PC-9 (cell line): ENCODE measurements around the gene RBM17. TPM values are rescaled to one million over a fixed set of nuclear protein-coding genes. Genes with fewer than 3 reads are reported as not detected.
"Not testable (repeated sequence)": the region's sequence is repeated elsewhere in the genome, so short reads cannot be mapped to it uniquely, and the experiment has no call there.

Experiments used
- BruUV-seq: library from RNA; stranded (reverse); fragments of 400-500 nt; replicated peaks from 2 replicates; lab custom pipeline; 2021; lab: Mats Ljungman, UMichigan
- CTCF ChIA-PET: fragments of 300-600 bp; sonication (Branson Sonifier 250); formaldehyde crosslinking; loops from one replicate; lab custom pipeline; 2022; ENCODE audit warnings: antibody characterized with exemption; lab: Charles Lee
- POLR2A ChIA-PET: fragments of 300-600 bp; sonication (Branson Sonifier 250); formaldehyde crosslinking; loops from one replicate; lab custom pipeline; 2022; ENCODE audit warnings: antibody characterized with exemption; ENCODE audit not compliant: unreplicated experiment; lab: Charles Lee
- DNase-seq, 2 experiments: peaks; one replicate each; pipeline versions ENCODE4 v3.0.0 to v3.0.0-alpha.2; 2015 to 2022; ENCODE audit warnings: mixed read lengths in 1 of 2
- H2AFZ ChIP-seq: fragments of 200-600 bp; sonication (generic); 2 replicates; pipeline ENCODE4 v1.8.1; 2017; ENCODE audit warnings: antibody characterized with exemption
- H3F3A ChIP-seq: fragments of 200-600 bp; sonication (generic); 2 replicates; pipeline ENCODE4 v1.8.1; 2017; ENCODE audit warnings: antibody characterized with exemption, mild to moderate bottlenecking, low read depth; ENCODE audit not compliant: insufficient read depth
- H3K27ac ChIP-seq: fragments of 200-600 bp; sonication (generic); 2 replicates; pipeline ENCODE4 v1.6.1; 2016; ENCODE audit warnings: mixed run types
- H3K27me3 ChIP-seq: fragments of 200-600 bp; sonication (generic); 2 replicates; pipeline ENCODE4 v1.6.1; 2016; ENCODE audit warnings: low read depth, mixed run types; ENCODE audit not compliant: insufficient read depth
- H3K36me3 ChIP-seq: fragments of 200-600 bp; sonication (generic); 2 replicates; pipeline ENCODE4 v1.6.1; 2016; ENCODE audit warnings: low read depth, mixed run types
- H3K4me1 ChIP-seq: fragments of 200-600 bp; sonication (generic); replicated peaks from 2 replicates; pipeline ENCODE4 v1.6.1; 2016; ENCODE audit warnings: mixed run types; ENCODE audit not compliant: insufficient read depth
- H3K4me2 ChIP-seq: fragments of 200-600 bp; sonication (generic); 2 replicates; pipeline ENCODE4 v1.6.1; 2017; ENCODE audit warnings: mixed run types
- H3K4me3 ChIP-seq: fragments of 200-600 bp; sonication (generic); 2 replicates; pipeline ENCODE4 v1.6.1; 2016; ENCODE audit warnings: mixed run types
- H3K79me2 ChIP-seq: fragments of 200-600 bp; sonication (generic); 2 replicates; pipeline ENCODE4 v1.6.1; 2017; ENCODE audit warnings: low read depth, mixed run types
- H3K9me2 ChIP-seq: fragments of 200-600 bp; sonication (generic); 2 replicates; pipeline ENCODE4 v1.8.1; 2017; ENCODE audit warnings: mild to moderate bottlenecking; ENCODE audit not compliant: insufficient read depth
- H3K9me3 ChIP-seq: fragments of 200-600 bp; sonication (generic); 2 replicates; pipeline ENCODE4 v1.8.1; 2016; ENCODE audit warnings: low read depth; ENCODE audit not compliant: insufficient read depth
- H4K20me1 ChIP-seq: fragments of 200-600 bp; sonication (generic); 2 replicates; pipeline ENCODE4 v1.8.1; 2017; ENCODE audit not compliant: insufficient read depth
- CTCF ChIP-seq: fragments of 200-600 bp; sonication (generic); conservative IDR thresholded peaks from 2 replicates; pipeline ENCODE4 v1.6.1; 2017; ENCODE audit warnings: mixed run types, antibody characterized with exemption, mild to moderate bottlenecking, moderate library complexity
- EZH2 ChIP-seq: fragments of 200-600 bp; sonication (generic); IDR thresholded peaks from 2 replicates; pipeline ENCODE4 v1.8.0; 2017; ENCODE audit warnings: antibody characterized with exemption, low read depth
- intact Hi-C: fragments of 100-400 bp; cut with micrococcal nuclease; formaldehyde crosslinking; loops from one replicate; pipeline ENCODE4 v1.10.0; 2022; ENCODE audit not compliant: unreplicated experiment
- total RNA-seq: library from RNA; stranded (reverse); gene quantifications from 2 replicates; pipeline ENCODE4 v1.2.3, GENCODE V29; 2021

RBM17 gene
- total RNA-seq, 1 experiment from 2014 or later, result 131 TPM

- H3K36me3 ChIP-seq, result 0 out of 2 replicates have a peak, but pooled peaks cover 6% of the 10 kb centered on the region
- H3K9me2 ChIP-seq, result no peaks in the 10 kb centered on the region
- intact Hi-C loops, result no loop called here
- peaks cover 11% of the 10 kb centered on the region; the same call in 1 of the 2 replicates for H4K20me1 ChIP-seq
- H3K4me1 ChIP-seq, result no peaks in the 10 kb centered on the region
- TF ChIP-seq EZH2 (no peak), CTCF (no peak)
- no peak overlapping the region for H3K4me2 ChIP-seq
- H2AFZ ChIP-seq, result no peak overlapping the region
- POLR2A ChIA-PET, result no interaction called here
- CTCF ChIA-PET, result no interaction called here
- no peaks in the 10 kb centered on the region for H3K9me3 ChIP-seq
- H3K79me2 ChIP-seq, result peaks cover 10% of the 10 kb centered on the region
- H3K27me3 ChIP-seq, result no peaks in the 10 kb centered on the region
- no peak overlapping the region for H3K4me3 ChIP-seq
- BruUV-seq, result no TSS peak
- no peaks in the 10 kb centered on the region for H3F3A ChIP-seq
- no peak overlapping the region for H3K27ac ChIP-seq
- DNase-seq, result no peak
Measured at GRCh38 chr10:6102128-6102527, 13.3 kb downstream of the RBM17 start.

- no peaks in the 10 kb centered on the region for H3K9me2 ChIP-seq
- TF ChIP-seq CTCF, result no peak
- TF ChIP-seq EZH2, result no peak
- H3K36me3 ChIP-seq, result 0 out of 2 replicates have a peak, but pooled peaks cover 6% of the 10 kb centered on the region
- DNase-seq, result no peak
- no peaks in the 10 kb centered on the region for H3K27me3 ChIP-seq
- no peaks in the 10 kb centered on the region for H3K9me3 ChIP-seq
- BruUV-seq, result no TSS peak
- H3K27ac ChIP-seq, result no peak overlapping the region
- no peak overlapping the region for H2AFZ ChIP-seq
- intact Hi-C loops, result no loop called here
- H4K20me1 ChIP-seq, result peaks cover 6% of the 10 kb centered on the region; the same call in 1 of the 2 replicates
- no peak overlapping the region for H3K4me3 ChIP-seq
- no peak overlapping the region for H3K4me2 ChIP-seq
- CTCF ChIA-PET, result no interaction called here
- no peaks in the 10 kb centered on the region for H3F3A ChIP-seq
- POLR2A ChIA-PET, result no interaction called here
- 0 out of 2 replicates have a peak, but pooled peaks cover 8% of the 10 kb centered on the region for H3K79me2 ChIP-seq
- peaks cover 3% of the 10 kb centered on the region; the same call in 1 of the 2 replicates for H3K4me1 ChIP-seq
Measured at GRCh38 chr10:6103591-6103990, 14.8 kb downstream of the RBM17 start.

- DNase-seq, POLR2A ChIA-PET, H4K20me1 ChIP-seq, H3K36me3 ChIP-seq, H3F3A ChIP-seq, CTCF ChIA-PET, H3K9me2 ChIP-seq, H3K4me2 ChIP-seq, H3K9me3 ChIP-seq, H3K79me2 ChIP-seq, H3K27ac ChIP-seq, intact Hi-C loops, H2AFZ ChIP-seq, H3K27me3 ChIP-seq, H3K4me3 ChIP-seq, BruUV-seq, H3K4me1 ChIP-seq: not testable (repeated sequence)
Measured at GRCh38 chr10:6107616-6108015, 18.8 kb downstream of the RBM17 start.

GRCh38 chr10:6108072-6108471 lies 19.2 kb downstream of the RBM17 start:
- Histone ChIP-seq H2AFZ (no peak overlapping the region), H3K4me1 (peaks cover 9% of the 10 kb centered on the region; the same call in 1 of the 2 replicates), H3K9me2 (no peaks in the 10 kb centered on the region), H3F3A (0 out of 2 replicates have a peak, but pooled peaks cover 3% of the 10 kb centered on the region), H3K4me2 (no peak overlapping the region), H3K4me3 (no peak overlapping the region), H3K79me2 (0 out of 2 replicates have a peak, but pooled peaks cover 3% of the 10 kb centered on the region), H4K20me1 (peaks cover 1% of the 10 kb centered on the region; the same call in 1 of the 2 replicates), H3K27me3 (no peaks in the 10 kb centered on the region), H3K36me3 (no peaks in the 10 kb centered on the region), H3K9me3 (no peaks in the 10 kb centered on the region), H3K27ac (no peak overlapping the region)
- no TSS peak for BruUV-seq
- no peak for DNase-seq
- CTCF ChIA-PET, result interaction anchor here (0.6 kb wide), 1 partner anchor 73 kb away, joined by 3 read pairs; no protein-coding TSS in a partner anchor
- POLR2A ChIA-PET, result no interaction called here
- no peak for TF ChIP-seq EZH2
- no peak for TF ChIP-seq CTCF
- intact Hi-C loops, result no loop called here
